T-helper 1 cell treated with Interleukin-12 subunit alpha and Interleukin-12 subunit beta and Interleukin-4 antibody, amounts not matched to agents 30 μg/mL and 1 μg/mL, for 36 hours (primary cell): ENCODE data around the gene RSPH10B2.
"Not testable (repeated sequence)": the region's sequence is repeated elsewhere in the genome, so short reads cannot be mapped to it uniquely, and the experiment has no call there.

ENCODE experiments used
- H3K27ac Mint-ChIP-seq: one replicate; pipeline ENCODE4 v1.8.0; 2021; ENCODE audit warnings: mild to moderate bottlenecking, mixed read lengths
- H3K27me3 Mint-ChIP-seq: one replicate; pipeline ENCODE4 v1.8.0; 2021; ENCODE audit warnings: low read depth, mixed read lengths
- H3K36me3 Mint-ChIP-seq: one replicate; pipeline ENCODE4 v1.8.0; 2021; ENCODE audit warnings: low read depth, mixed read lengths
- H3K4me1 Mint-ChIP-seq: one replicate; pipeline ENCODE4 v1.8.0; 2021; ENCODE audit warnings: low read depth, mixed read lengths
- H3K4me3 Mint-ChIP-seq: one replicate; pipeline ENCODE4 v1.8.0; 2021; ENCODE audit warnings: mild to moderate bottlenecking, moderate library complexity, mixed read lengths
- H3K9me3 Mint-ChIP-seq: one replicate; pipeline ENCODE4 v1.8.0; 2021; ENCODE audit warnings: mixed read lengths

The RSPH10B2 gene

GRCh38 chr7:6845971-6846449 lies 92.1 kb downstream of the RSPH10B2 start:
- H3K4me1 Mint-ChIP-seq, H3K4me3 Mint-ChIP-seq, H3K27ac Mint-ChIP-seq, H3K36me3 Mint-ChIP-seq, H3K27me3 Mint-ChIP-seq, H3K9me3 Mint-ChIP-seq: not testable (repeated sequence)

GRCh38 chr7:6847751-6848150 lies 93.8 kb downstream of the RSPH10B2 start:
- not testable (repeated sequence) for H3K27me3 Mint-ChIP-seq, H3K36me3 Mint-ChIP-seq, H3K4me3 Mint-ChIP-seq, H3K9me3 Mint-ChIP-seq, H3K27ac Mint-ChIP-seq, H3K4me1 Mint-ChIP-seq
